DMS153 treated with DMSO at 0.1 percent for 48 hours (cell line): ENCODE data around the gene REL.

Experiments used
- DNase-seq: peaks from one replicate; lab custom pipeline; 2025; ENCODE audit not compliant: unreplicated experiment; lab: John Stamatoyannopoulos, UW

REL gene

DNA sequence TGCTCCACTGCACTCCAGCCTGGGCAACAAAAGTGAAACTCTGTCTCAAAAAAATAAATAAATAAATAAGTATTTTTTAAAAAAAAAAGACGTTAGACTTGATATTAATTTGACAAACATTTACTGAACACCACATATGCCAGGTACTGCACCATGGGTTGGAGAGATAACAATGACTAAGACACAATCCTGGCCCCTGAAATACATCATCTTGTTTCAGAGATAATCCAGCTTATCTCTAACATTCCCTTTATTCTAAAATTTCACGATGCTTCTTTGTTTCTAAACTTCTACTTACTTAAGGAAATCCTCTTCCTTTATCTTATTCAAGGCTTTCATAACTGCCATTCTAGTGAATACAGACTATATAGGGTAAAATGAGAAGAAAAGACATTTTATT is 81.2 kb downstream of the REL start:
- no peak for DNase-seq

GRCh38 chr2:60963190-60963589 is 81.8 kb downstream of the REL start:
- DNase-seq: no peak

DNA sequence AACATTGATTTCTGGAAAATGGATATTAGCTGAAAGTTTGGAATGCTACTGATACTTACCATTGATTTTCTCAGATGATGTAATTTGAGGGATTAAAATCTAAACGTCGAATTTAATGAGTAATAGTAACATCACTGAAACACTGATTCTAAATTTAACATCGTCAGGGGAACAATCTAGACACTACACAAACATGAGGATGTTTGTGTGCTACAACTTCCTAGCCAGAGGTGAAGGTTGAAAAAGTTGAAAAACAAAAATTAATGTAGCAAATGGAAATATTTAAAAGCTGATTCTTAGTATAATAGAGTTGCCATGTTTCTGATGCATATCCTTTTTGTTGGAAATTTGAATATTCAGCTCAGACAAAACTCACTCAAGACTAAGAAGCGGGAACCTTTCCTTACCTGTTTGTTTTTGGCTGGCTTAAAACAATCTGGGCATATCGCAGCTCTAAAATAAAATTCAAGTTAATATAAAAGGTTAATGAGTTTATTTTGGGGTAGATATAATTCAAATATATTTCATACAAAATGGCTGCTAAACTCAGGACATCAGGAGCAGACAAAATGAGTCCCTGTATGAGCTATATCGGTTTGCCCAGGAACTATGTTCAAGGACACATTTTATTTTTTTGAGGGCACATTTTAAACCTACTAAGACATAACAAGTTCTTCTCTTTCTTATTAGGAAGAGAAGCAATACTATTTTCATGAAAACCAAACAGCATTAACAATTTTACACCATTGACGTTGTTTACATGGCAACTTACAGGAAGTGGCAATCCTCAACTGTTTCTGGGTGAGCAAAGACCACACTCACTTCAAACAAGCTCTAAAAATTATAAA is 83.5 kb downstream of the REL start:
- no peak for DNase-seq

GRCh38 chr2:60965499-60965785 is 84.1 kb downstream of the REL start:
- DNase-seq: no peak

- DNase-seq: no peak
Measured at GRCh38 chr2:60966507-60967405, 85.4 kb downstream of the REL start.

GRCh38 chr2:60972889-60973656 is 91.7 kb downstream of the REL start:
- no peak for DNase-seq

DNA sequence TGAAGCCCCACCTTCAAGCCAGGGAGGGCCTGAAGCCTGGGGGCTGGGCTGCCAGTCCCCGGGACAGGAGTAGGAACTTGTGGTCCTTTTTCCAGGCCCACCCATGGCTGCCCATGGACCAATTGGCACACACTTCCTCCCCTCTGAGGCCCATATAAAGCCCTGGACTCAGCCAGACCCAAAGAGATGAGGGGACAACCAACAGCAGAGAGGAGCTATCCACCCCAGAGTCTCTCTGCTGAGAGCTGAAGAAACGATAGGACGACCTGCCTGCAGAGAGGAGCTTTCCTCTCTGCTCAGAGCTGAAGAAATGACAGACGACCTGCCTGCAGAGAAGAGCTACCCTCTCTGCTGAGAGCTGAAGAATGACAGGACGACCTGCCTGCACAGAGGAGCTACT is 92.3 kb downstream of the REL start:
- DNase-seq: no peak

DNA sequence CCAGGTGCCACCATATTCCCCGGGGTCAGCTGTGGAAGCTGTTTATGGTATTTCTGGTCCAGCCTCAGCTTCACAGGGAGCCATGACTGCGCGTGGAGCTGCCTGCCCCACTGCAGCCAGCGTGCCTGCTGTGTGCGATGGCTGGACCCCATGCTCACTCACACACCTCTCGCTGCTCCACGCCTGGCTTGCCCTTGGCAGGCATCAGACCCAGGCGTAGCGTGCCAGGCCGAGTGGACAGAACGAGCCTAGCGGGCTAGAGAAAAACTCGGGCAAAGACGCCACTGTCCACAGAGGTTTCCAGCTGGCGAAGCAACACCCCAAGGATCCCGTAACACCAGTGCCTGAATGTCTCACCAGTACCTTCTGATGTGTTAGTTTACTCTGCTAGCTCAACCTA is 93.3 kb downstream of the REL start:
- no peak for DNase-seq
